GM18508 (cell line): ENCODE results near the gene TTLL3.

ENCODE experiments used
- ATAC-seq: cut with Tn5 transposase; IDR thresholded peaks from one replicate; pipeline ENCODE4 v1.9.1; 2021; ENCODE audit warnings: moderate number of reproducible peaks; ENCODE audit not compliant: insufficient read depth, unreplicated experiment

Gene TTLL3

GRCh38 chr3:9806137-9806536 lies 3.9 kb upstream of the TTLL3 start:
- ATAC-seq, result no peak

- no peak for ATAC-seq
These were observed 3.1 kb upstream of the TTLL3 start for GRCh38 chr3:9806688-9807589.

DNA sequence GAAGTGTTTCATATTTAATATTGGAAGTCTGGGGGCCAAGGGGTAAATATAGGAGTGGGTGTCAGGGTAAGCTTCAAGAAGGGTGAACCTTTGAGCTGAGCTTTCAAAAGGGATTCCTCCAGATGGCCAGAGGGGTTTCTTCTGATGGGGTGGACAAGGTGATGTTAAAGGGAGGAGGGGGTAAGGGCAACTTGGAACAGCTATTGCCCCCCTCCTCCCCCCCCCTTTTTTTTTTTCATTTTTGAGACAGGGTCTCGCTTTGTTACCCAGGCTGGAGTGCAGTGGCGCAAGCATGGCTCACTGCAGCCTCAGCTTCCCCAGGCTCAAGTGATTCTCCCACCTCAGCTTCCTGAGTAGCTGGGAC lies 2.1 kb upstream of the TTLL3 start:
- ATAC-seq, result no peak

- peak; percentile 56 for ATAC-seq
These were observed 1.6 kb upstream of the TTLL3 start for GRCh38 chr3:9808345-9809037.

- ATAC-seq, result no peak
These were observed 835 bp upstream of the TTLL3 start for GRCh38 chr3:9809239-9809614.

DNA sequence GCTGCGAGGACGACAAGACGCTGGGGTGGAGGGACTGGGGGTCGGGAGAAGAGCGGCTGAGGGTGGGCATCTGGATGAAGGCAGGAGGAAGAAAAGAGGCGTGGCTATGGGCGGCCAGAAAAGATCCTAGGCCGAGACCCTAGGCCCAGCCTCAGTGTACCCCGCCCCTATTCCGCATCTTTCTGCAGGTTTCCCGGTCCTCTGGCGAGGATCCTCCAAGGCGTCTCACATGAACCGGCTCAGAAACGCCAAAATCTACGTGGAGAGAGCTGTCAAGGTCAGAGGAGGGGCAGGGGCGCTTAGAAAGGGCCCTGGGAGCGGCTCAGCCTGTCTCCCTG lies 340 bp downstream of the TTLL3 start:
- no peak for ATAC-seq

- no peak for ATAC-seq
These were observed 784 bp downstream of the TTLL3 start for GRCh38 chr3:9810846-9811245.

- no peak for ATAC-seq
These were observed 2.9 kb downstream of the TTLL3 start for GRCh38 chr3:9812870-9813483.

DNA sequence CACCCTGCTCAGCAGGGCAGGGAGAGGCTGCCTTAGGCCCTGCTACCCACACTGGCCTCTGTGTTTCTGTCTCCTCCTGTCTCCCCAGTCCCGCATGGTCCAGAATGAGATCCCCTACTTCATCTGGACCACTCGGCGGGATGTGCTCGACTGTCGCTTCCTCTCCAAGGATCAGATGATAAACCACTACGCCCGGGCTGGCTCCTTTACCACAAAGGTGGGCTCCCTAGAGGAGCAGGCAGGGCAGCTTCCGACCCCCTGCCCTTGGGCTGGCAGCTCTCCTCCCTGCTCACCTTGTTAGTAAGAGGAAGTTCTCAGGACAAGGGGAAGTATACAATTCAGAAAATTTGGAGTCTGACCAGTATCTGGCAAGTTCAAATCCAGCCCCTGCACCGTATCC lies 5.9 kb downstream of the TTLL3 start:
- no peak for ATAC-seq

GRCh38 chr3:9817436-9817835 lies 7.4 kb downstream of the TTLL3 start:
- no peak for ATAC-seq

DNA sequence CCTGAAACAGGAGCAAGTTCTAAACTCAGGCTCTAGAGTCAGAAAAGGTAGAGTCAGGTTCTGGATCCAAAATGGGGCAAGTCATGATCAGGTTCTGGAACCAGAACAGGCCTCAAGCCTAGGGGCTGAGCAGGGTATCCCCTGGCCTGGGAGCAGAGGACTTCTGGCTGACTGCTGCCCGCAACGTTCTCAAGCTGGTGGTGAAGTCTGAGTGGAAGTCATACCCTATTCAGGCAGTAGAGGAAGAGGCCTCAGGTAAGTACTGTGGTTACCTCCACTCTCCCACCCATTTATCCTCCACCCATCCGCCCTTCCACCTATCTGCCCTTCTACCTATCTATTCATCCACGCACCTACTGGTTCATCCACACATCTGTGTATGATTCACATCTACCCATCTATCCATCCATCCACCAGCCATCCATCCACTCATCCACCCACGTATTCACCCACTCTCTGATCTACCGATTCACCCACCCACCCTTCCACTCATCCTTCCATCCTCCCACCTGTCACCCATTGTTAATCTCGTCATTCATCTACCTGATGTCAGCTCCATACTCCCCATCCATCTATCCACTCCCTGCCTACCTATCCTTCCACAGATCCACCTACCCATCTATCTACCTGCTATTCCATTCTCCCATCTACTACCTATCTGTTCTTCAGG lies 8.7 kb downstream of the TTLL3 start:
- ATAC-seq, result no peak

DNA sequence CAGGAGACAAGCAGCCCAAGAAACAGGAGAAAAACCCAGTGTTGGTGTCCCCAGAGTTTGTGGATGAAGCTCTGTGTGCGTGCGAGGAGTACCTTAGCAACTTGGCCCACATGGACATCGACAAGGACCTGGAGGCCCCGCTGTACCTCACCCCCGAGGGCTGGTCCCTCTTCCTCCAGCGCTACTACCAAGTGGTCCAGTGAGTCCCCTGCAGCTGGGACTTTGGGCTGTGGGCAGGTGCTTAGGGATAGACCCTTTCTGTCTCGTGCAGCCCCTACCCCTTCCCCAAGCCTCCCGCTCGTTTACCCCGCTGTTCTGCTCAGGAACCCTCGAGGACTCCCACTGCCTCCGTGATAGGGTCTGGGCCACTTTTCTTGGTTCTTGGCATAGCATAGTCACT lies 10.5 kb downstream of the TTLL3 start:
- ATAC-seq, result no peak

DNA sequence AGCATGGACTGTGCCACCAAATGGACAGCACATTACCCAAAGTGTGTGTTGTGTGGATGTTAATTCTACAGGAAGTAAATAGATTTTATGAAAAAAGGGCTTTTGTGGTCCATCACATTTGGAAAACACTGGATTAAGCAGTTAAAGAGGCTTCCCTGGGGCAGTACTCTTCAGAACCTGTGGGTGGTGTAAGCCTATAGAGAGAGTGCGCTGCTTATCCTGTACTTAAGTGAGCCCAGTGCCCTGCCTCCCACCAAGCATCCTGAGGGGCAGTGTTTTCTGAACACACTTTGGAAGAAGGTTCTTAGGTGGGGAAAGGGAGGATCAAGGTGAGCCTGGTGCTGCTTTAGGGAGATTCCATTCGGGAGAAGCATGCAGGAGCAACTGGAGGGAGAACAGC lies 10.9 kb downstream of the TTLL3 start:
- no peak for ATAC-seq

DNA sequence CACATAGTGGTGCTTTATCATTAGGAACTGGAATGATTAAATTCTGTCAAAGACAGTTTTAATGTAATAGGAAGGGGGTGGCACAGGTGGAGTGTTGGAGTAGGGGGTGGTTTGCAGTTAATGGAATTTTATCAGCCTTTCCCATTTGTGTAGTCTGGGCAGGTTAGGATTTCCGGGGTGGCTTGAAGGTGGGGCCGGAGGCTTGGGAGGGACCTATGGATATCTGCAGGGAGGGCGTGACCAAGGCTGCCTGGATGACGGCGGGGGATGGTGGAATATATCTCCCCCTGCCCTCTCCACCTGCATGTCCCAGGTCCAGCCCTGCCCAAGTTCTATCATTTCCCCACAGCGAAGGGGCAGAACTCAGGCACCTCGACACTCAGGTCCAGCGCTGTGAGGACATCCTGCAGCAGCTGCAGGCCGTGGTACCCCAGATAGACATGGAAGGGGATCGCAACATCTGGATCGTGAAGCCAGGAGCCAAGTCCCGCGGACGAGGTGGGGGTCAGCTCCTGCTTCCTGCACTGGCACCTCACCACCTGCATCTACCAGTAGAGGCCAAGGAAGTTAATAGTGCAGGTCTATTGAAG lies 15.5 kb downstream of the TTLL3 start:
- no peak for ATAC-seq

- ATAC-seq, result no peak
These were observed 16.9 kb downstream of the TTLL3 start for GRCh38 chr3:9826815-9827573.

GRCh38 chr3:9828801-9829755 lies 19.0 kb downstream of the TTLL3 start:
- no peak for ATAC-seq

- ATAC-seq, result no peak
These were observed 21.2 kb downstream of the TTLL3 start for GRCh38 chr3:9831253-9831652.

- ATAC-seq, result no peak
These were observed 23.0 kb downstream of the TTLL3 start for GRCh38 chr3:9833078-9833477.
